Stimulated activated naive CD8-positive, alpha-beta T cell treated with anti-CD3 and anti-CD28 coated beads, Interleukin-15, Interleukin-2, amounts not matched to agents 100 U/mL and 50 U/mL, for 24 hours (primary cell): ENCODE data around the gene TMCC2.

ENCODE experiments used
- ATAC-seq: fragments of 150-1000 bp; cut with Tn5 transposase; one replicate; pipeline ENCODE4 v1.10.0; 2021
- DNase-seq: peaks from one replicate; pipeline ENCODE4 v3.0.0; 2021

Gene TMCC2

GRCh38 chr1:205259998-205260397, 32.3 kb downstream of the TMCC2 start:
- no peak for ATAC-seq

GRCh38 chr1:205260948-205261732, 33.4 kb downstream of the TMCC2 start:
- ATAC-seq = peak; percentile 69
- DNase-seq = no peak

More at GRCh38 chr1:205259998-205260397, 32.3 kb downstream of the TMCC2 start:
- DNase-seq = no peak

DNA sequence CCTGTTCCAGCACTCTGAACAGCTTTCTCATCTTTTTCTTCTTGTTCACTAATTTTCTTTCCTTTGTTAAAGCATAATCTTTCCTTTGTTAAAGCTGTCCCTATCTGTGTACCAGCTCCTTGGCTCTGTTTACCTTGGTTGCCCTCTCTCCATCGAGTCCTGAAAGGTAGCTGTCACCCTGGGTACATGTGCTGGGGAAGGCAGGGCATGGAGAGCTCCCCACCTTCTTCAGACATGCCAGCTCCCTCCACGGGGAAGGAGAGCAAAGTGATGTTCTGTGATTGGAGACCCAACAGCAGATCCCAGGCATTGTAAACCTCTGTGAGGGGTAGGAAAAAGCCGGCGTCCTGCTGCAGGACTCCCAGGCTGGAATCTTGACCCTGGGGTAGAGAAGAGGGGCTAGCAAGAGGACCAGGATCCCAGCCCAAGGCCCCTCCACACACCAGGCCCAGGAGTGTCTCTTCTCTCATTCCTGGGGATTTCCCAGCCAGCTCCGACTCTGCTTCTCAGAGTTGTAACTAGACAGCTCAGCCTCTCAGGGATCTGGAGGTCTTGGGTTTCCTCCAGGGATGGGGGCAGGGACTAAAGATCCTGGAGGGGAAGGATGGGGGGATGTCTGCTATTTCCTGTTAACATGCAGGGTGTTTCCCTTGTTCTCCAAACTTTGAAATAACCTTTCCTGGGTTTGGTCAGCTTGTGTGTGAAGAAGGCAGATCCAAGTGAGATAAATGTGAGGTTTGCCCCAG, 34.4 kb downstream of the TMCC2 start:
- ATAC-seq (no peak), DNase-seq (no peak)

GRCh38 chr1:205262731-205263171, 35.0 kb downstream of the TMCC2 start:
- ATAC-seq (no peak), DNase-seq (no peak)

GRCh38 chr1:205263580-205264190, 35.9 kb downstream of the TMCC2 start:
- ATAC-seq (no peak), DNase-seq (no peak)

DNA sequence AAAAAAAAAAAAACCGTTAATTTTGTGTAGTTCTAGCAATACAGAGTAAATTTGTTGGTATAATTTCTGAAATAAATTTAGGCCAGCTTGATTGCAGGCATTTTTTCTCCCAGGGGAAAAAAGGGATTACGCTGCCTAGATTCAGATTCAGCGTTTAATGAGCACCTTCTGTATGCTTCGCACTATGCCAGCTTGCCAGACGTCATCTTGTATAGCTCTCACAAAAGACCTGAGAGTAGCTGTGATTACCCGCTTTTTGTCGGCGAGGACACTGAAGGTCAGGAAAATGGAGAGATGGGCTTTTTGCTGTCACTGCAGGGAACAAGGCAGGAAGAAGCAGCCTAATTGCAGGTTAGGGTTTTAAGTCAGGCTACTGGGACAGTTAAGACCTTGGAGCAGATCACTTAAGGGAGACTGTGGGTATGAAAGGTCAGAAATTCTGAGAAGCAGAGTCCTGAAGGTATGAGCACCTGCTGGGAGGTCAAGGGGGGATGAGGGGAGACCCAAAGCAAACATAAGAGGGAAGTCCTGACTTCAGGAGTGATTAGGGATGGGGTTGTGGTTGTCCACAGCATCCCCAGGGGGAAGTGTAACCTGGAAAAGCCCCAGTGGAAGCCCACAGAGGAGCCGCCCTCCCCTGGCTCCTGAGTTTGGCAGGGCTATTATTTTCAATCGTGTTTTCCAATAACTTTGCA, 39.0 kb downstream of the TMCC2 start:
- ATAC-seq (no peak), DNase-seq (no peak)

- ATAC-seq (no peak), DNase-seq (no peak)
Observed at GRCh38 chr1:205267306-205267902, 39.7 kb downstream of the TMCC2 start.

GRCh38 chr1:205268846-205269680, 41.3 kb downstream of the TMCC2 start:
- ATAC-seq = no peak
- no peak for DNase-seq

DNA sequence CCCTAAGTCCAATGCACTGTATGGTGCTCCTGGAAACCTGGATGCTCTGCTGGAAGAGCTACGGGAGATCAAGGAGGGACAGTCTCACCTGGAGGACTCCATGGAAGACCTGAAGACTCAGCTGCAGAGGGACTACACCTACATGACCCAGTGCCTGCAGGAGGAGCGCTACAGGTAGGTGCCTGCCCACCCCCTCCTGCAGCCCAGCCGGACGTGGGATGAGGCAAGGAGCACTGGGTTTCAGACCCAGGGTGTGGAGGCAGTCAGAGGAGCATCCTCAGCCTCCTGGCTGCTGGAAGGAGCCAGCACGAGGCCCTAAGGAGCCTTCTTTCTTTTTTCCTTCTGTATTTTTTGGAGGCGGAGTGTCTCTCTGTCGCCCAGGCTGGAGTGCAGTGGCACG, 42.0 kb downstream of the TMCC2 start:
- ATAC-seq (no peak), DNase-seq (no peak)

DNA sequence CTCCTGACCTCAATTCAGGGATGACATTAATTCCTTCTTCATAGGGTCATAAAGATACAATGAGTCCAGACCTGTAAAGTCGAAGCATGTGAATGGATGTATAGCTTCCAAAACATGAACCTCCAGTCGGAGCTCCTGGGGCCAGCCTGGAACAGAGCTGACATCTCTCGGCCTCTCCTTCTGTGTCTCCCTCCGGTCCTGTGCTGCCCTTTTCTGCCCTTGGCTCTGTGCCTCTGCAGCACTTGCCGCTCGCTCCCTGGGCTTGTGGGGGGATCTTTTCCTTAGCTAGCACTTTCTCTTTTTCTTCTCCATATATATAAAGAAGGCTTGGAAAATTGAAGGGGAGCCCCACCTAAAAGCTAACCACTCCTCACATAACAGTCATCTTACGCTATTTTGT, 42.5 kb downstream of the TMCC2 start:
- no peak for ATAC-seq
- no peak for DNase-seq

GRCh38 chr1:205270764-205271163, 43.0 kb downstream of the TMCC2 start:
- DNase-seq = no peak
- ATAC-seq = no peak

GRCh38 chr1:205271277-205271676, 43.5 kb downstream of the TMCC2 start:
- no peak for DNase-seq
- no peak for ATAC-seq

- ATAC-seq = no peak
- no peak for DNase-seq
Observed at GRCh38 chr1:205271745-205272144, 44.0 kb downstream of the TMCC2 start.

GRCh38 chr1:205272536-205272935, 44.8 kb downstream of the TMCC2 start:
- no peak for ATAC-seq

GRCh38 chr1:205273551-205273982, 45.8 kb downstream of the TMCC2 start:
- peak; percentile 68 for ATAC-seq
- DNase-seq = peak; percentile 86

More at GRCh38 chr1:205272536-205272935, 44.8 kb downstream of the TMCC2 start:
- DNase-seq = no peak

- ATAC-seq (peak; percentile 25), DNase-seq (no peak)
Observed at GRCh38 chr1:205274041-205274691, 46.4 kb downstream of the TMCC2 start.

DNA sequence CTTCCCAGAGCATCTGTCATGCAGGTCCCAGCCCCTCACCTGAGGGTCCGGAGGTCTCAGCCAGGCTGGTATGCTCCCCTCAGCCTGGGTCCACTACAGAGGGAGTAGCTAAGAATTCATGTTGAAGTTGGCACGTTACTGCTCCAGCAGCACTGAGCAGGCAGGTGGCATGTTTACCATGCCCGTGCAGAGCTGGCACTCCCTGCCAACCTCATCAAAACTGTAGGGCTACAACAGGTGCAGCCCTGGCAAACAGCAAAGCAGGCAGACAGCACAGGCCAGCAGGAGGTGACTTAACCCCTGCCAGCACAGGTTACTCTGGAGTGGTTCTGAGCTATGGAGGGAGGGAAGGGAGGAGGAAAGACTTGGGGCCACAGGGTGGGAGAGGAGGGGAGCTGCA, 47.4 kb downstream of the TMCC2 start:
- DNase-seq = no peak

GRCh38 chr1:205275916-205276688, 48.4 kb downstream of the TMCC2 start:
- DNase-seq (no peak), ATAC-seq (no peak)

More for the DNA sequence above, 47.4 kb downstream of the TMCC2 start:
- no peak for ATAC-seq

DNA sequence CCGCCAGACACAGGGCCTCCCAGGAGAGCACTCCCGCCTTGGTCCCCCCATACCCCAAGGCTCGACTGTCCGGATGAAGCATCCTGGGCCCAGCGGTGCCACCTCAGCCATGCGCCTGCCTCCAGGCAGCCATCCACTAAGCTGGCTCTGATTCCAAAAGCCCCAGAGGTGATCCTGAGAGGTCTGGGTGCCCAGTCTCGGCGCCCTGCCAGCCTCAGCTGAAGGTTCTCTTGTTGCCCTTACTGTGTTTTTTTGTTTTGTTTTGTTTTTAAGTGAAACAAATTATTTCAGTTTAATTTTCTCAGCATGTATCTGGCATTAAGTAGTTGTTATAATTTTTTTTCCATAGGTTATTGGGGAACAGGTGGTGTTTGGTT, 48.9 kb downstream of the TMCC2 start:
- no peak for DNase-seq
- no peak for ATAC-seq

DNA sequence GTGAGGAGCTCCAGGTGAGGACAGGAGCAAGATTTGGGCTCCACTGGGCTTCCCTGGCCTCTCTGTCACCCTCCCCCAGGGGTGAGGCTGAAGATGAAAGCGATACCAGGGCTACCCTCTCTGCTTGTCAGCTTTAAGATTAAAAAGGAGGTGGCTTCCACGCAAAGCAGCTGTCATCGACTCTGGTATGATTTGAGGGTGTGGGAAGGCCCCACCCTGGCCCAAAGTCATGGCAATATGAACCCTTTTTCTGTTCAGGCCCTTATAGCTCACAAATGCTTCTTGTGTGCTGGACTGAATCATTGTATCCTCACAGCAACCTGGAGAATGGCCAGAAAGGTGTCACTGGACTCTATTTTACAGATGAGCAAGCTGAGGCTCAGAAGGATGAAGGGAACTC, 52.2 kb downstream of the TMCC2 start:
- ATAC-seq = no peak
- no peak for DNase-seq
